K562 (cell line): Measurements from ENCODE around the gene KIFAP3. TPM values are rescaled to one million over a fixed set of nuclear protein-coding genes. Genes with fewer than 3 reads are reported as not detected.

ENCODE experiments used
- ATF1 ChIP-seq, 2 experiments: fragments of 450-650 bp in 1 of 2; IDR thresholded peaks; 2 replicates each; pipeline ENCODE4 v1.6.1; 2016; ENCODE audit warnings: missing compliant biosample characterization in 1 of 2, missing genetic modification characterization in 1 of 2
- CCNT2 ChIP-seq: IDR thresholded peaks from 2 replicates; pipeline ENCODE4 v1.6.1; 2011; ENCODE audit warnings: borderline replicate concordance, low read depth, mild to moderate bottlenecking, moderate library complexity, mixed read lengths, low read length; ENCODE audit not compliant: insufficient read length; ENCODE audit errors: extremely low read depth
- MLX ChIP-seq, 2 experiments: fragments of 450-650 bp in 1 of 2; sonication (generic) in 1 of 2; formaldehyde crosslinking; conservative IDR thresholded peaks; 2 replicates each; pipeline versions ENCODE4 v1.4.0 to v1.8.1; 2020 to 2022; ENCODE audit warnings: mild to moderate bottlenecking in 1 of 2, missing genetic modification reagents in 1 of 2
- MXD1 ChIP-seq: fragments of 250-450 bp; sonication (Bioruptor Pico); IDR thresholded peaks from 2 replicates; pipeline ENCODE4 v1.8.0; 2021; ENCODE audit warnings: borderline replicate concordance, mild to moderate bottlenecking, moderate library complexity; ENCODE audit not compliant: poor library complexity, severe bottlenecking
- PHB2 ChIP-seq: fragments of 450-650 bp; IDR thresholded peaks from 2 replicates; pipeline ENCODE4 v1.6.1; 2017; ENCODE audit warnings: low read depth
- SFPQ ChIP-seq: fragments of 200-400 bp; formaldehyde crosslinking; IDR thresholded peaks from 2 replicates; pipeline ENCODE4 v1.6.1; 2017; ENCODE audit warnings: mild to moderate bottlenecking, low read depth, low read length, moderate library complexity
- SIN3A ChIP-seq, 2 experiments: fragments of 150-350 bp in 1 of 2; IDR thresholded peaks; 2 replicates each; pipeline ENCODE4 v1.6.1; 2011 to 2016; ENCODE audit warnings: borderline replicate concordance in 2 of 2, low read depth in 2 of 2, low read length in 2 of 2, mild to moderate bottlenecking in 2 of 2, moderate library complexity in 2 of 2; ENCODE audit not compliant: control insufficient read depth in 1 of 2
- TAF9B ChIP-seq: fragments of 450-650 bp; IDR thresholded peaks from 2 replicates; pipeline ENCODE4 v1.6.1; 2018; ENCODE audit warnings: mild to moderate bottlenecking; ENCODE audit not compliant: partially characterized antibody
- TFAM ChIP-seq: fragments of 250-450 bp; sonication (Bioruptor Pico); conservative IDR thresholded peaks from 2 replicates; pipeline ENCODE4 v1.5.0; 2021; ENCODE audit warnings: mild to moderate bottlenecking, moderate library complexity
- ZNF316 ChIP-seq: fragments of 450-650 bp; IDR thresholded peaks from 2 replicates; pipeline ENCODE4 v1.6.1; 2016
- ZNF318 ChIP-seq, 2 experiments: fragments of 450-650 bp; IDR thresholded peaks; 2 replicates each; pipeline ENCODE4 v1.6.1; 2016; ENCODE audit warnings: mild to moderate bottlenecking in 2 of 2, borderline replicate concordance in 1 of 2, low read depth in 1 of 2, moderate library complexity in 1 of 2
- polyA plus RNA-seq, 8 experiments: library from polyadenylated mRNA; depleted of rRNA in 4 of 8; stranded (reverse) in 5 of 8; unstranded in 3 of 8; fragments of >200 nt; fragmentation: Nextera tagmentation in 2 of 8; fragmentation: Illumina TruSeq in 1 of 8; extraction: Ambion mirVana in 2 of 8; extraction: Trizol in 1 of 8; gene quantifications; 2 replicates each; pipeline versions ENCODE4 v1.2.1 to v1.2.3, GENCODE V29; 2011 to 2014; ENCODE audit warnings: inconsistent platforms in 1 of 8, missing spikeins in 1 of 8
- total RNA-seq, 7 experiments: library from RNA; depleted of rRNA in 6 of 7; stranded (reverse); fragments of >200 nt in 6 of 7; fragmentation: Illumina TruSeq in 2 of 7; extraction: Trizol in 2 of 7; gene quantifications; 2 replicates each; pipeline versions ENCODE4 v1.2.1 to v1.2.3, GENCODE V29; 2011 to 2021; ENCODE audit warnings: low replicate concordance in 1 of 7

The KIFAP3 gene
- total and polyA plus RNA-seq, 9 of the 15 experiments (the other 6 are each of a cell fraction or from before 2014, with no cell fraction given) = 8.8 to 17.5 (median 11.8) TPM

- no peak for TF ChIP-seq ZNF318 (IDR thresholded peaks at IDR 0.05; ENCODE audit: borderline replicate concordance in 1 of 2, low read depth in 1 of 2)
- no peak for TF ChIP-seq CCNT2
- no peak for TF ChIP-seq SIN3A (IDR thresholded peaks at IDR 0.05; ENCODE audit: borderline replicate concordance in 2 of 2, control insufficient read depth in 1 of 2, low read depth in 2 of 2, low read length in 2 of 2)
- no peak for TF ChIP-seq TAF9B
- TF ChIP-seq PHB2 = no peak
- TF ChIP-seq MLX (CRISPR knock-in tag; conservative IDR thresholded peaks at IDR 0.05) = no peak
- TF ChIP-seq SFPQ = no peak
- TF ChIP-seq ZNF316 = peak; percentile 85
- TF ChIP-seq ATF1 (CRISPR knock-in tag; IDR thresholded peaks at IDR 0.05) = no peak
- TF ChIP-seq ATF1 (tag; IDR thresholded peaks at IDR 0.05) = peak; percentile 94; the same call in 1 of the 2 replicates
- TF ChIP-seq TFAM (CRISPR knock-in tag) = no peak
- TF ChIP-seq MXD1 = no peak
Measured at GRCh38 chr1:169894424-169895145, 179.9 kb downstream of the KIFAP3 start (continued).
